ENCODE data around the gene SAG.
A peak's percentile ranks its signal among the peaks of the same experiment; 100 is the strongest.

The SAG gene

GRCh38 chr2:233307565-233307964 lies at the start of gene SAG:
SAG (plus strand) TSS chr2:233307816; CDS start chr2:233309190, 1,374 bp downstream.
- no peak for DNase-seq

- DNase-seq: no peak
These were observed 49.4 kb upstream of the SAG start for GRCh38 chr2:233258211-233258610.

GRCh38 chr2:233259730-233260129 lies 47.9 kb upstream of the SAG start:
- DNase-seq: no peak

GRCh38 chr2:233260661-233261060 lies 47.0 kb upstream of the SAG start:
- DNase-seq: no peak

- no peak for DNase-seq
These were observed 45.6 kb upstream of the SAG start for GRCh38 chr2:233261819-233262555.

- no peak for DNase-seq
These were observed 45.1 kb upstream of the SAG start for GRCh38 chr2:233262562-233262961.

GRCh38 chr2:233263045-233263570 lies 44.5 kb upstream of the SAG start:
- DNase-seq: no peak

GRCh38 chr2:233264667-233265066 lies 42.9 kb upstream of the SAG start:
- DNase-seq: no peak

- no peak for DNase-seq
These were observed 41.7 kb upstream of the SAG start for GRCh38 chr2:233265899-233266431.

- no peak for DNase-seq
These were observed 41.1 kb upstream of the SAG start for GRCh38 chr2:233266481-233266880.

- peak; percentile 88 to 89 for DNase-seq
These were observed 39.9 kb upstream of the SAG start for GRCh38 chr2:233267516-233268245.

- DNase-seq: peak; percentile 11 to 56
These were observed 37.2 kb upstream of the SAG start for GRCh38 chr2:233270366-233270765.

GRCh38 chr2:233270951-233271350 lies 36.7 kb upstream of the SAG start:
- DNase-seq: no peak

GRCh38 chr2:233271693-233272092 lies 35.9 kb upstream of the SAG start:
- no peak for DNase-seq

- no peak for DNase-seq
These were observed 34.5 kb upstream of the SAG start for GRCh38 chr2:233273120-233273519.

GRCh38 chr2:233275223-233275622 lies 32.4 kb upstream of the SAG start:
- no peak for DNase-seq

- no peak for DNase-seq
These were observed 28.7 kb upstream of the SAG start for GRCh38 chr2:233278921-233279320.

- DNase-seq: no peak
These were observed 27.4 kb upstream of the SAG start for GRCh38 chr2:233280114-233280693.

GRCh38 chr2:233281553-233281952 lies 26.1 kb upstream of the SAG start:
- DNase-seq: no peak

GRCh38 chr2:233281992-233282603 lies 25.5 kb upstream of the SAG start:
- DNase-seq: no peak

- DNase-seq: no peak
These were observed 21.7 kb upstream of the SAG start for GRCh38 chr2:233285921-233286320.

- no peak for DNase-seq
These were observed 19.7 kb upstream of the SAG start for GRCh38 chr2:233287871-233288270.

GRCh38 chr2:233288663-233289062 lies 19.0 kb upstream of the SAG start:
- no peak for DNase-seq

Data from CD4-positive, alpha-beta T cell treated with Interleukin-1 beta for 1 hour (primary cell).